Stimulated activated naive B cell treated with anti-CD40 and anti-IgM and Interleukin-4, amounts not matched to agents 10 μg/mL and 1 μg/mL and 100 μg/mL, for 72 hours (primary cell): ENCODE results near the gene RIF1.

Experiments used
- ATAC-seq, 2 donors: fragments of 150-1000 bp; cut with Tn5 transposase; replicated peaks; 2 replicates each; pipeline ENCODE4 v1.10.0; 2021; ENCODE audit warnings: moderate library complexity in 1 of 2
- DNase-seq: peaks from one replicate; pipeline ENCODE4 v3.0.0; 2021
- H3K27ac Mint-ChIP-seq: one replicate; pipeline ENCODE4 v1.8.0; 2022; ENCODE audit warnings: mild to moderate bottlenecking, mixed read lengths
- H3K27me3 Mint-ChIP-seq, 2 donors: one replicate each; pipeline ENCODE4 v1.8.0; 2022; ENCODE audit warnings: mixed read lengths in 2 of 2
- H3K36me3 Mint-ChIP-seq, 2 donors: one replicate each; pipeline ENCODE4 v1.8.0; 2022; ENCODE audit warnings: mixed read lengths in 2 of 2, mild to moderate bottlenecking in 1 of 2
- H3K4me1 Mint-ChIP-seq, 2 donors: one replicate each; pipeline ENCODE4 v1.8.0; 2022; ENCODE audit warnings: mixed read lengths in 2 of 2, mild to moderate bottlenecking in 1 of 2
- H3K4me3 Mint-ChIP-seq, 2 donors: one replicate each; pipeline ENCODE4 v1.8.0; 2022; ENCODE audit warnings: mild to moderate bottlenecking in 2 of 2, mixed read lengths in 2 of 2, moderate library complexity in 1 of 2
- H3K9me3 Mint-ChIP-seq, 2 donors: one replicate each; pipeline ENCODE4 v1.8.0; 2022; ENCODE audit warnings: mixed read lengths in 2 of 2, mild to moderate bottlenecking in 1 of 2

Gene RIF1, protein sequence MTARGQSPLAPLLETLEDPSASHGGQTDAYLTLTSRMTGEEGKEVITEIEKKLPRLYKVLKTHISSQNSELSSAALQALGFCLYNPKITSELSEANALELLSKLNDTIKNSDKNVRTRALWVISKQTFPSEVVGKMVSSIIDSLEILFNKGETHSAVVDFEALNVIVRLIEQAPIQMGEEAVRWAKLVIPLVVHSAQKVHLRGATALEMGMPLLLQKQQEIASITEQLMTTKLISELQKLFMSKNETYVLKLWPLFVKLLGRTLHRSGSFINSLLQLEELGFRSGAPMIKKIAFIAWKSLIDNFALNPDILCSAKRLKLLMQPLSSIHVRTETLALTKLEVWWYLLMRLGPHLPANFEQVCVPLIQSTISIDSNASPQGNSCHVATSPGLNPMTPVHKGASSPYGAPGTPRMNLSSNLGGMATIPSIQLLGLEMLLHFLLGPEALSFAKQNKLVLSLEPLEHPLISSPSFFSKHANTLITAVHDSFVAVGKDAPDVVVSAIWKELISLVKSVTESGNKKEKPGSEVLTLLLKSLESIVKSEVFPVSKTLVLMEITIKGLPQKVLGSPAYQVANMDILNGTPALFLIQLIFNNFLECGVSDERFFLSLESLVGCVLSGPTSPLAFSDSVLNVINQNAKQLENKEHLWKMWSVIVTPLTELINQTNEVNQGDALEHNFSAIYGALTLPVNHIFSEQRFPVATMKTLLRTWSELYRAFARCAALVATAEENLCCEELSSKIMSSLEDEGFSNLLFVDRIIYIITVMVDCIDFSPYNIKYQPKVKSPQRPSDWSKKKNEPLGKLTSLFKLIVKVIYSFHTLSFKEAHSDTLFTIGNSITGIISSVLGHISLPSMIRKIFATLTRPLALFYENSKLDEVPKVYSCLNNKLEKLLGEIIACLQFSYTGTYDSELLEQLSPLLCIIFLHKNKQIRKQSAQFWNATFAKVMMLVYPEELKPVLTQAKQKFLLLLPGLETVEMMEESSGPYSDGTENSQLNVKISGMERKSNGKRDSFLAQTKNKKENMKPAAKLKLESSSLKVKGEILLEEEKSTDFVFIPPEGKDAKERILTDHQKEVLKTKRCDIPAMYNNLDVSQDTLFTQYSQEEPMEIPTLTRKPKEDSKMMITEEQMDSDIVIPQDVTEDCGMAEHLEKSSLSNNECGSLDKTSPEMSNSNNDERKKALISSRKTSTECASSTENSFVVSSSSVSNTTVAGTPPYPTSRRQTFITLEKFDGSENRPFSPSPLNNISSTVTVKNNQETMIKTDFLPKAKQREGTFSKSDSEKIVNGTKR (N-terminal part only)

DNA sequence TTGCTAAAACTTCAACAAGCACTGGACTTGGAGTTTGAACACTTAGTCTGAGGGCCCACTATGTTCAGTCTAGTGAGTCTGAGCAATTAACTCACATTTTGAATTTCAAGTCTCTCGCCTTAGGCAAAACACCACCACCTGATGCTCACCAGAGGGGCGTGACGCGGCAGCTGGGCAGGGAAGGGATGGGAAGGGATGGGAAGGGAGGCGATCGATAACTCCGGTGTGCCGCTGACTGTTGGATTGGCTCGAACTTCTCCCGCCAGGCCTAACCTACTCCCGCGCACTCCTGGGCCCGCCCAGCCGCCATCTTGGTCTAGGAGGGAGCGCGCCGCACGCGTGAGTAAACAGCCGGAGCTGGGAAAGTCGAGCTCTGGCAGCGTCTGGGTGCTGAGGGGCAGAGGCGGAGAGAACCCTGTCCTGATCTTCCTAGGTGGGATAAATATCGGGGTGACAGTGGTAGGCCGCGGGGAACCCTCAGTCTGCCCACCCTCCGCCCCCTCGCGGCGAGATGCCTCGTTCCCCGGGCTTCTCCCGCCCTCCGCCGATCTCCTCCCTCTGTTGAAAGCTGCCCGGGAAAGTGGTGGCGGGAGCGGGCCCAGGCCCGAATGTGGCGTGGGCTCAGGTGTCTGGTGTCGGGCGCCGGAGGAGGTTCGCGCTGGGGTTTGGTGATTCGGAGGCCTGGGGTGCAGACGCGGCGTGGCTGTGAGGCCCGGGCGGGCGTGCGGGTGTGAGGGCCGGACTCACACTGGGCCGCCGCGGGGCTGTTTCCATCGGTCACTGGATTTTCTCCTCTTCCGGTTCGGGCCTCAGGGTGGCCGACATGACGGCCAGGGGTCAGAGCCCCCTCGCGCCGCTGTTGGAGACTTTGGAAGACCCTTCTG lies at the start of gene RIF1:
RIF1 (plus strand) TSS at position 302 of the 884 bp plus-strand sequence; CDS start at position 824, 522 bp downstream.
- no peaks in the 10 kb centered on the region for H3K9me3 Mint-ChIP-seq
- DNase-seq (peak; percentile 81), ATAC-seq (peak; percentile 93 to 95)
- H3K27me3 Mint-ChIP-seq: no peaks in the 10 kb centered on the region
- peaks cover 10 to 17% of the 10 kb centered on the region in 2 donors for H3K36me3 Mint-ChIP-seq
- H3K4me3 Mint-ChIP-seq: peak within 1 kb of the TSS; percentile 92 to 94
- H3K4me1 Mint-ChIP-seq: peaks cover 18 to 29% of the 10 kb centered on the region in 2 donors
- H3K27ac Mint-ChIP-seq: peak within 1 kb of the TSS; percentile 98

DNA sequence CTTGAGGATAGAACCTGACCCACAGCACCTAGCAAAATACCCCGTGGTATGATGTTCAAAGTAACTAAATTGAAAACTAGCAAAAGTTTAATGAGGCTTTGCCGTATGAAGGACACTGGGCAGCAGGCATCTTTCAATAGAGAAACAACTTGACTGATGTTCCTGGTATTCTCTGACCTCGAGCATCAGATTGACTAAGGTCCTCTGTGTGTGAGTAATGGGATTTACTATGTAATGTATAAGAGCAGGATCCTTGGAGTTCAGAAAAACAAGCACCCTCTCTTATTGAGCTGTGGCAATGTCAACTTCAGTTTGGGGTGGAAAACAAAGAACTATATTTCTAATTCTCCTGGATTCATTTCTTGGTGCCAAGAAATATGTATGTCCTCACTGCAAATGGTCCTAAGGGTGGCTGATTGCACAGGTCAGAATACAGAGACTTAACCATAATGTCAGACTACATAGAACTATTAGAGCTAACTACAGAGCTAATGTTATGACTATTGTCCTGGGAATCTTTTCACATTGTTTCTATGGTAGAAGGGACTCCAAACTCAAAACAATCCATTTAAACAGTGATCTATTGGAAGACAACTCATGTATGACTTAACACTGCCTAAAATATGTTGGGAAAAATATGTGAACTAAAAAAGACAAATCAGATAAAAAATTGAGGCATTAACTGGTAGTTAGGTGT lies 47.9 kb upstream of the RIF1 start:
- Mint-ChIP-seq H3K9me3 (no peaks in the 10 kb centered on the region), H3K36me3 (no peaks in the 10 kb centered on the region), H3K4me3 (no peak overlapping the region), H3K4me1 (peaks cover 6 to 7% of the 10 kb centered on the region in 2 donors), H3K27me3 (no peaks in the 10 kb centered on the region), H3K27ac (no peak overlapping the region)
- no peak for DNase-seq
- no peak for ATAC-seq

DNA sequence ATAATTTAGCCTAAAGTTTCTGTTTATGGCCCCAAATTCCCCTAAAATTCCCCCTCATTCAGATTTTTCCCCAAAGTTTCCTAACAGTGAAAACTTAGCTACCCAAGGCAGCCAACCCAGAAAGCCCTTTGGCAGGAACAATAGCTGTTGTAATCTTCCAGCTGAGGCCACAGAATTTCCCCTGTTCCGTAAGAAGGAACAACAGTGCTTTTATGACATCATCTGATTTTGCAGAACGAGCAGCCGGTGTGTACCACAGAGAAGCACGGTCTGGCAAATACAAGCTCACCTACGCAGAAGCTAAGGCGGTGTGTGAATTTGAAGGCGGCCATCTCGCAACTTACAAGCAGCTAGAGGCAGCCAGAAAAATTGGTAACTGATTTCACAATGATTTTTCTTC lies 46.0 kb upstream of the RIF1 start:
- Mint-ChIP-seq H3K27me3 (no peaks in the 10 kb centered on the region), H3K9me3 (no peaks in the 10 kb centered on the region), H3K4me3 (peak overlapping the region in 1 of 2 donors; percentile 22), H3K4me1 (peaks cover 6 to 7% of the 10 kb centered on the region in 2 donors), H3K36me3 (no peaks in the 10 kb centered on the region), H3K27ac (peak overlapping the region; percentile 44)
- DNase-seq (peak; percentile 10), ATAC-seq (peak; percentile 65 to 87)

DNA sequence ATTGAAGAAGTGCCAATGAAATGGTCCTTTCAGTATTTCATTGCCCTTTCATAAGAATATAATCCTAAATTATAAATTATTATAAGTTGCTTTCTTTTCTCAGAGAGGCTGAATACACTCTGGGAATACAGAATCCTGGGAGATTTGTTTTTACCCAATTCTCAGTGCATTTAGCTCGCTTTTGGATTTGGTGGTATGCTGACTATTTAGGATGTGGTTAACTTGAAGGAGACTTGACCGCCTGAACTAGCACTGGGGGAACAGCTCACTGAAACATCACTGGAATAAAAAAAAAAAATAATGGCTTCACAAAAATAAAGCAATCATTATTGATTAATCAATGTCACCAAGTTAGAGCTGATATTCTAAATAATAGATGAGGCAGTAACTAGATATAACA lies 42.1 kb upstream of the RIF1 start:
- Mint-ChIP-seq H3K4me3 (no peak overlapping the region), H3K27me3 (peaks cover 0 to 5% of the 10 kb centered on the region in 2 donors), H3K4me1 (peaks cover 6 to 7% of the 10 kb centered on the region in 2 donors), H3K9me3 (no peaks in the 10 kb centered on the region), H3K36me3 (no peaks in the 10 kb centered on the region), H3K27ac (no peak overlapping the region)
- DNase-seq (no peak), ATAC-seq (no peak)

DNA sequence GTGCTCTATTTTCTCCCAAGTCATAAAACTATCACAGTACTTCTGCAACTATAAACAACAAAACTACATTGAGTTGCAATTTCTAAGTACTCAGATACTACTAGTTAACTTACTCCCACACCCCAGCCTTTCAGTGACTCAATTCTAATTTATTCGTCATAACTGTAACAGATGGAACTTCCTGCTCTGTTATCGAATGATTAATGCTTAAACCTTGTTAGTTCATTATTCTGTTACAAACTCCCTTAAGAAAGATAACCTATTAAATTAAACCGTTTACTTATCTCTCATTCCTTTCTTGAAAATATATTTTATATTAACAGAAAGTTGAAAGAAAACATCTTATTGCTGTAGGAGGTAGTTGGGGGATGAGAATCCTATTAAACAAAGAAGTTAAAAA lies 35.3 kb upstream of the RIF1 start:
- ATAC-seq (peak in 1 of 2 donors; percentile 68), DNase-seq (no peak)
- no peaks in the 10 kb centered on the region for H3K9me3 Mint-ChIP-seq
- H3K27ac Mint-ChIP-seq: no peak overlapping the region
- peaks cover 0 to 5% of the 10 kb centered on the region in 2 donors for H3K27me3 Mint-ChIP-seq
- H3K4me1 Mint-ChIP-seq: no peaks in the 10 kb centered on the region
- H3K4me3 Mint-ChIP-seq: no peak overlapping the region
- no peaks in the 10 kb centered on the region for H3K36me3 Mint-ChIP-seq

DNA sequence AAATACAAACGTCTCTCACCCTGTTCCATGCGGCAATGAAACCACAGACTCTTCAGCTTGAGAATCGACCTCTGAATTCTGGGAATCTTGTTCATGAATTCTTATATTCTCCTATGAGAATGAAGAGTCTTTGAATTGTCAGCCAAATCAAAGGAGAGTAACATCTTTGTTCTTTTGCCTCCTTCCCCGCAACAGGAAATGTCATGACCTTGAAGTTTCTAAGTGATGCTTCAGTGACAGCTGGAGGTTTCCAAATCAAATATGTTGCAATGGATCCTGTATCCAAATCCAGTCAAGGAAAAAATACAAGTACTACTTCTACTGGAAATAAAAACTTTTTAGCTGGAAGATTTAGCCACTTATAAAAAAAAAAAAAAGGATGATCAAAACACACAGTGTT lies 30.5 kb upstream of the RIF1 start:
- ATAC-seq (no peak), DNase-seq (no peak)
- no peaks in the 10 kb centered on the region for H3K9me3 Mint-ChIP-seq
- H3K27me3 Mint-ChIP-seq: no peaks in the 10 kb centered on the region
- H3K4me1 Mint-ChIP-seq: no peaks in the 10 kb centered on the region
- H3K27ac Mint-ChIP-seq: no peak overlapping the region
- no peaks in the 10 kb centered on the region for H3K36me3 Mint-ChIP-seq
- H3K4me3 Mint-ChIP-seq: no peak overlapping the region

DNA sequence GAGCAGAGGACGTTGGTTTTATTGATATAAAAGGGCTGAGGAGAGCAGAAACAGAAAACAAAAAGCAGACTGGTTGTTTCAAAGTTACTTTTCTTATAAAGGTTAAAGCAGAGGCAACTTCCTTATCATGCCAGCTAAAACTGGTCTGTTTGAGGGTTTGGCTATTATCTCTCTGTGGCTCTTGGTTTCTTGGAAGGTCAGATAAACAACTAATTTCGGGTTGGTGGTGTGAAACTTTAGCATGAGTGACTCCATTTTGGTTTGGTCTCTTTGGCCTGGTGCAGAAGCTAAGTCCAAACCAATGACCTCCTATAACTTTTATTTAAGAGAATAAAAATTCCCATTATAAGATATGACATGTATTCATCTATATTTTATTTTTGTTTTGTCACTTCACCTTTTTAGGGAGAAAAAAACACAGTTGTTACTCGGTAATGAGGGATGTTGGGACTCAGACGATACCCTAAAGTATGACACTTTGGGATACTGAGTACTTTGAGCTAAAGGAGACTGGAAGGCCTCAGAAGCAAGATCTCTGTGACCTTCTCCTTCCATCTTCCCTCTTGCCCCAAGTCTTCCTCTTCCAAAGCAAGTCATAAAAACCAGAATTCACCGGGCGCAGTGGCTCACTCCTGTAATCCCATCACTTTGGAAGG lies 29.0 kb upstream of the RIF1 start:
- H3K27me3 Mint-ChIP-seq: no peaks in the 10 kb centered on the region
- no peaks in the 10 kb centered on the region for H3K4me1 Mint-ChIP-seq
- H3K4me3 Mint-ChIP-seq: no peak overlapping the region
- no peak overlapping the region for H3K27ac Mint-ChIP-seq
- no peak for DNase-seq
- no peak for ATAC-seq
- H3K36me3 Mint-ChIP-seq: no peaks in the 10 kb centered on the region
- H3K9me3 Mint-ChIP-seq: no peaks in the 10 kb centered on the region

DNA sequence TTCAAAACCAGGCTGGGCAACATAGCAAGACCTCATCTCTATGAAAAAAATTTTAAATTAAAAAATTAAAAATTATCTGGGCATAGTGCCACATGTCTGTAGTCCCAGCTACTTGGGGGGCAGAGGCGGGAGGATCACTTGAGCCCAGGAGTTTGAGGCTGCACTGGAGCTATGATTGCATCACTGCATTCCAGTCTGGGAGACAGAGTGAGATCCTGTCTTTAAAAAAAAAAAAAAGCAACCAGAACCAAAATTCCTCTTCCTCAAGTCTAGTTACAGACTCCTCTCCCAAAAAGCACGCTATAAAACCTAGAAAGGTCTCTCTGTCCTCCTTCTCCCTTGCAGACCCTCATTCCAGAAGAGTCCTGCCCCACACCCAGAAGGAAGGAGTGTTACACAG lies 28.4 kb upstream of the RIF1 start:
- Mint-ChIP-seq H3K36me3 (no peaks in the 10 kb centered on the region), H3K4me1 (no peaks in the 10 kb centered on the region), H3K4me3 (peak overlapping the region in 1 of 2 donors; percentile 8), H3K27me3 (no peaks in the 10 kb centered on the region), H3K9me3 (no peaks in the 10 kb centered on the region), H3K27ac (no peak overlapping the region)
- ATAC-seq (no peak), DNase-seq (no peak)

DNA sequence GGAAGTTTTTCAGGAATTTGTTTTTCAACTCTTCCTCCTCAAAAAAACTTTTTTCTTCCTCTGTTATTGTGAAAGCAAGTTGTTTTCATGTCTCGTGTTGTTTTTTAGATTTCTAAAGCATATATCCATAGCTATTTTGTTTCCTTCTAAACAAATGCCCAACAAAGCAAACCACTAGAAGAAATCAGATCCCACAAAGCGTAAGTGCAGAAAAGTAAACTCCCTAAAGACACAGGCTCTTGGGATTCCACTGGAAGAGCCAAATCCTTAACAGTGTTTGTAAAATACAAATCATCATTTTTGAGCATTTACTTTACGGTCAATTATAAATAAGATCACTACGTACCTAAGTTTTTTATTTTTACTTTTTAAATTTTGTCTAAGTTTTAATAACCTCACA lies 21.7 kb upstream of the RIF1 start:
- Mint-ChIP-seq H3K4me3 (no peak overlapping the region), H3K27me3 (peaks cover 0 to 6% of the 10 kb centered on the region in 2 donors), H3K27ac (no peak overlapping the region), H3K36me3 (no peaks in the 10 kb centered on the region), H3K9me3 (no peaks in the 10 kb centered on the region), H3K4me1 (no peaks in the 10 kb centered on the region)
- ATAC-seq (no peak), DNase-seq (no peak)

DNA sequence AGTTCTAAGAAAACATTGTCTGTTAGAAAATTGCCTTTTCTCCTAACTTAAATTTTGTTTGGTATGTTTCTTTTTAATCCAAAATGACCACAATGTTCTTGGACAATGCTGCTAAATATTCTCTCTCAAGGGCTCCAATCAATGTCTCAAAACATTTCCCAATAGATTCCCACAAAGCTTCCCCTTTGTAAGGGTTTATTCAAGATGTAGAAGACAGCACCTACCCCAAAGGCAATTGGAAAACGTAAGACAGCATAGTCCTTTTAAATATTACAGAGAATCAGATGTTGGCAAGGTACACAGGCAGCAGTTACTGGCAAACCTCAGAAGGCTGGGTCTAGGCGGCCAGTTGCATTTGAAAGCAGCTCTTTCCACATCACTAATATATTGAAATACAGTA lies 18.3 kb upstream of the RIF1 start:
- Mint-ChIP-seq H3K9me3 (peaks cover 0 to 5% of the 10 kb centered on the region in 2 donors), H3K27me3 (peaks cover 0 to 12% of the 10 kb centered on the region in 2 donors), H3K4me1 (peaks cover 0 to 7% of the 10 kb centered on the region in 2 donors), H3K36me3 (no peaks in the 10 kb centered on the region), H3K4me3 (no peak overlapping the region), H3K27ac (no peak overlapping the region)
- ATAC-seq: no peak
- DNase-seq: no peak

DNA sequence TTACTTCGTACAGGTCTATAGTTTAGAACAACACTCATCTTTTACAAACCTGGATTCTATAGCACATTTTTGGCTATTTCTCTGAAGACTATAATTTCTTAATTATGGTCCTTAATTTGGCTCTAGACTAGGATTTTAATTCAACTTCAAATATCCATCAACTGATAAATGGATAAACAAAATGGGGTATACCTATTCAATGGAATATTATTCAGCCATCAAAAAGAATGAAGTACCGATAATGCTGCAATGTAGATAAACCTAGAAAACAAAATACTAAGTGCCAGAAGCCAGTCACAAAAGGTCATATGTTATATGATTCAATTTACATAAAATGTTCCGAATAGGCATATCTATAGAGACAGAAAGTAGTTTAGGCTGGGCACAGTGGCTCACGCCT lies 15.2 kb upstream of the RIF1 start:
- H3K9me3 Mint-ChIP-seq: peaks cover 0 to 5% of the 10 kb centered on the region in 2 donors
- ATAC-seq (no peak), DNase-seq (no peak)
- H3K27me3 Mint-ChIP-seq: peaks cover 0 to 12% of the 10 kb centered on the region in 2 donors
- H3K4me1 Mint-ChIP-seq: peaks cover 0 to 7% of the 10 kb centered on the region in 2 donors
- H3K27ac Mint-ChIP-seq: no peak overlapping the region
- H3K4me3 Mint-ChIP-seq: no peak overlapping the region
- no peaks in the 10 kb centered on the region for H3K36me3 Mint-ChIP-seq

DNA sequence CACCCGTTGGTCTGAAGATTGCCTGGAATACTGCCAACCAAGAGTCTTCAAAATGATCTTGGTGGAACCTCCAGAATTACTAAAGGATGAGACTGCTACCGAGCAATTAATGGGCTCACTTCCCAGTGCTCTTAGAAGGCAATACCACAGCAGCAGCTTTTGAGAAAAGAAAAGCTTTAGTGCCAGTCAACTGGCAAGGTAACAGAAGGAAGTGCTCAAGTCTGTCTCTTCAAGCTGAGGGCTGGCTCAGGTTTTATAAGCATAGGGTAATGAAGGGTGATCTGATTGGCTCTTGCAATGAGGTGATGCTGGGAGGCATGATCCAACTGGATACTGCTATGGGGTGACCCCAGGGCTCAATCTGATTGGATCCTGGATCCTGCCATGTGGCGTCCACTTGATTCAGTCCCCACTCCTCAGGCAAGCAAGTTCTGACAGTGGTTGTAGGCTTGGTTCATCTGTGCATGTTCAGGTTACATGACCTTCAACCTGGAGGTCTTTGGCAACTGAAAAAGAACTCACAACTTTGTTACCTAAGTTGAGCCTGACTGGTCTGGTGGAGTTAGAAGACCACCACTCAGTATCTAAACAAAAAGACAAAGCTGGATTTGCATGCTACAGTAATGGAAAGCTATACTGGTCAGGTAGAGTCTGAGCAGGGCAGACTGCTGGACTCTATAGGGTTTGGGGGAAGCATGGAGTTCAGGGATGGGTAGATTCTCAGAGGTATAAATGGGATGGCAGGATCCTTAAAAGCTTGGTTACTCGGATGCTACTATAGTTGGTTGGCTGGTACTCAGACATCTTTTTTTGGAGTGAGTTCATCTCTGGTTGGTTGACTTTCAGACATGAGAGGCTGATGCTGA lies 14.0 kb upstream of the RIF1 start:
- peaks cover 0 to 7% of the 10 kb centered on the region in 2 donors for H3K4me1 Mint-ChIP-seq
- no peak overlapping the region for H3K27ac Mint-ChIP-seq
- H3K36me3 Mint-ChIP-seq: no peaks in the 10 kb centered on the region
- DNase-seq: no peak
- no peak for ATAC-seq
- no peak overlapping the region for H3K4me3 Mint-ChIP-seq
- H3K27me3 Mint-ChIP-seq: peaks cover 0 to 12% of the 10 kb centered on the region in 2 donors
- peaks cover 0 to 5% of the 10 kb centered on the region in 2 donors for H3K9me3 Mint-ChIP-seq
